HG03039 (cell line): ENCODE results near the gene ENGASE.

Experiments
- ATAC-seq: cut with Tn5 transposase; IDR thresholded peaks from one replicate; pipeline ENCODE4 v1.9.1; 2021; ENCODE audit warnings: mild to moderate bottlenecking, moderate library complexity; ENCODE audit not compliant: unreplicated experiment

The ENGASE gene

DNA sequence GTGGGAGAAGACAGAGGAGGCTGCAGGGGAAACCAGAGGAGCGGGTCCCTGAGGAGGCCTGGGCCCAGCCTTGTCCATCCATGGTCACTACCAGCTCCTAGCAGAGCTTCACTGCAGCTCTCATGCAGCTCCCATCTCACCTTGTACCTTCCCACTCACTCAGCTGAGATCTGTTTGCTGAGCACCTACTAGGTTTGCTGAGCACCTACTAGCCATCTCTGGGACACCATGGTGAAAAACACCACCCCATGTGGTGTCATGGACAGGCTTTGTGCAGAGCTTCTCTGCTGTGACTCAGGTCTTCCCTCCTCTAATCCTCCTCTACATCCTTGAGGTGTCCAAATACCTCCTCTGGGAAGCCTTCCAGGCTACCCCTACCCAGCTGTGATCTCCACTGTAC is 58.6 kb downstream of the ENGASE start:
- ATAC-seq, result no peak

DNA sequence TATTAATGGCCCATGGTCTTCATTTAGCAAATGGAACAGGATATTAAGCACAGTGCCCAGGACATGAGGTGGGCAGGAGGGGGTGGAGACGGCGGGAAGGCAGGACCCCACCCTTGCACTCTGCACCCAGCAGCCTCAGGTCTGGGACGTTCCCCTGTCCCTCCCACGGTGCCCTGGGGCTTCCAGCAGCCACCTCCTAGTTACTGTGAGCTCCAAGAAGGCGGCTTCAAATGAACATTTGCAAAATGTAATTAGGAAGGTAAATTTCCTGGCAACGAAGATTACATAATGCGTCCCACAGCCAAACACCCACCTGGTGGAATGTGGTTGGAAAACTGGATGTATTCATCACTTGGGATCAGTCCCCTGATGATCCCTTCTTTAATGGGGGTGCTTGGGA is 59.4 kb downstream of the ENGASE start:
- ATAC-seq, result no peak

DNA sequence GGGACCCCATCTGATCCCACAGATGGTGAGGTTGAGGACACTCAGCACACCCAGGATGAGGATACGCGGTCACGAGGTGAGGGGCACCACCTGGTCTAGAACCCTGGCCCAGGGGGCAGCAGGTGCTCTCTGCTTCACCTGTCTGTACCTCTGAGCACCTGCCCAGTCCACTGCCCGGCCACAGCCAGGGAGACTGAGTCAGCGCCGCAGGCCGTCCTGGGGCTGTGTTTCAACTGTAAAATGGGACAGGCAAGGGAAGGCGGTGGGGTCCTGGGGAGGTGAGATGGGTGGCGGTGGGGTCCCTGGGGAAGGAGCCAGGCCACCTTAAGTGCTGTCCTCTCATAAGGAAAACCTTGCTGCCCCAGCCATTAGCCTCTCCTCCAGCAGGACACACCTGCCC is 60.4 kb downstream of the ENGASE start:
- ATAC-seq, result no peak

DNA sequence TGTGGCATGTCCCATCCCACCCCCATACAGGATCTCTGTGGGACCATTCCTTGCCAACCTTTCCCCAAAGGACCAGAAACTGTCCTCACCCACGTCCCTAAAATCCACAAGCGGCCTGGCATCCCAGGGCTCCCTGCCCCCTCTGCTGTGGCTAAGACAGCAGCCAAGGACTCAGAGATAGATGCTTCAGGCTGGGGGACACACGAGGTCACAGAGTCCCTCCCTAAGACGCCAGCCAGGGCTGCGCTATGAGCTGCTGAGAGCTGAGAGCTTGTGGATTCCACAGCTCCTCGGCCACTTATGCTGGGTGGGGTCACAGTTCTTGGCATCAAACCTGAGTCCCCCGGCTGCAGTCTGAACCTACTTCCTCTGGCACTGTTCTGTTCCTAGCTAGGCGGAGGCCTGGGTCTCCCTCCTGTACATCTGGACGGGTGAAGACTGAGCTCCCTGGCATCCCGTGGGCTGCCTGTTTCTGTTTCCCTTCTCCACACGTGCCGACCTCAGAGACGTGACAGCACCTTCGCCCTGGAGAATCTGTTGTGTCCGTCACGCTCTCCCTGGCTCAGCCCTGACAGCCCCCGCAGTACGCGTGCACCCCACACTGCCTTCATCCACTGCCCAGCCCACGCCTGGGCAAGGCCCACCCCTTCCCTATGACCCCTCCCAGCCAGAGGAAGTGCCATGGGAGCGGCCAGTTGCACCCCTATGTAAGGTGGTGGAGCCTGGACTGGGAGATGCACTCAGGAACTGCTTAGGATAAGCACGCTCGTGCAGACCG is 61.2 kb downstream of the ENGASE start:
- ATAC-seq, result no peak
